Suppressor macrophage treated with lipopolysaccharide for 1 hour (primary cell): ENCODE data around the gene TTC38.
A peak's percentile ranks its signal among the peaks of the same experiment; 100 is the strongest.

Source experiments
- DNase-seq, 3 donors: peaks; one replicate each; pipeline ENCODE4 v3.0.0-alpha.2; 2020 to 2022

TTC38 gene

DNA sequence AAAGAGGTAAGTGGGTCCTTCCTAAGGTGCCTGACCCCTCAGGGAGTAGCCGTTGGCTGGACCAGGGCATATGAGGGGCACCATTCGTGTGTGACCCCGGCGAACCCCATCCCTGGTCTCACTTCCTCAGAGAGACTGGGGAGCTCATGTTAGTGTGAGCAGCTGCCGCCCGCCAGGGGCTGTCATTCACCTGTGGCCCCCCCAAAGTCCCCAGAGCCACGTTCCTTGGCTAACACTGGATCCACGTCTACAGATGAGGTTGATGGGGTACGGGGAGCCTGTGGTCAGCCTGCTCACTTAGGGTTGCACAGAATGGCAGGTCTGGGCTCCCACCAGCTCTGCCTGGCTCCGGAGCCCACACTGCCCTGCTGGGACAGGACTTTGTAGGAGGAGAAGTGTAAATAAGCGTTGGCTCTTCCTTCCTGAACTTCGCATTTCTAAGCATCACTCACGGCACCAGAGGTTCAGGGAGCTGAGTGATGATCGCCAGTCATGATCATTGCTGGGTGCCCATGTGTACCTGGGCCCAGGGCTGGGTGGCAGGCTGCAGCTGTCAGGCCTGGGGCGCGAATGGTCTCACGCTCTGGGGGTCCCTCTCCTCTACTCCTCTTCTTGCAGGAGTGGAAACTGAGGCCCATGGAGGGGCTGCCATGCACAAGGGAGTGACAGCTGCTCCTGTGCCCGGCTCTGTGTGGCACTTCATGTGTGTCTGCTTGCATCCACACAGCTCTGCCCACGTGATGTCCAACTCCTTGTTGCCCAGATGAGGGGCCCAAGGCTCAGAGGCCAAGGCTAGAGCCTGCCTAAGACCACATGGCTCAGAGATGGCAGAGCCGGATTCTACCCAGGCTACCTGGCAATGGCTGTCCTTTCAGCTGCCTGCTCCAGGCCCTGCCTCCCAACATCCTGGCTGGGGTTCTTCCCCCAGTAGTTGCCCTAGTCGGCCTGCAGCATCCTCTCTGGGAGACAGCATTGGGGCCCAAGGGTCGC, 11.1 kb downstream of the TTC38 start:
- no peak for DNase-seq

DNA sequence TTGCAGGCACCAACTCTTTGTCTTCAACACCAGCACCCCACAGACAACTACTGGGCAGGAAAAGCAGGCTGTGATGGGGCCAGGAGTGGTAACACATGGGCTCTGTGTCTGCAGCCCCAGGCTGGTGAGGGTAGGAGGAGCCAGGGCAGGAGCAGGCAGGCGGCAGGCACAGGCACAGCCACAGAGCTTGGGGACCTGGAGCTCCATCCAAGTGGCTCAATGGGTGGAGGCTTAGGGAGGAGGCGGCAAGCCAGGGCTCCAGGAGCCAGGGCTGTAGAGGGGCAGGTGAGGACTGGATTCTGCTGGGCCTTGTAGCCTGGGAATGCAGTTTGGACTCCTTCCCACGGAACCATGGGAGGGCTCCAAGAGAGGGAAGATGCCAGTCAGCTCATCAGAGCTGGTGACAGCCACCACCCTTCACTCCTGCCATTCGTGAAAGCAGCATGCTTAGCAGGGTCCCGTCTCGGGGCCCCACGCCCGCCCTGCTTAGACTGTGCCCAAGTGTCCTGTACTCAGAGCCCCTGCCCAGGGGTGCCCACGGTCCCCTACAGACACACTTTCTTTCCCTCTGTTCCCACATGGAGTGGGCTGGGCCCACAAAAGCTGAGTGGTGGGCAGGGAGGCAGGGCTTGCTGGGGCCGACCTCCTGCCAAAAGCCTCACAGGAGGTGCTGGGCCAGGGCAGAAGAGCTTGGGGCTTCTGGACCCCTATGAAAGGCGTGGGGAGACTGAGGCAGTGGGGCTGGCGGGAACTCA, 12.4 kb downstream of the TTC38 start:
- DNase-seq: no peak

DNA sequence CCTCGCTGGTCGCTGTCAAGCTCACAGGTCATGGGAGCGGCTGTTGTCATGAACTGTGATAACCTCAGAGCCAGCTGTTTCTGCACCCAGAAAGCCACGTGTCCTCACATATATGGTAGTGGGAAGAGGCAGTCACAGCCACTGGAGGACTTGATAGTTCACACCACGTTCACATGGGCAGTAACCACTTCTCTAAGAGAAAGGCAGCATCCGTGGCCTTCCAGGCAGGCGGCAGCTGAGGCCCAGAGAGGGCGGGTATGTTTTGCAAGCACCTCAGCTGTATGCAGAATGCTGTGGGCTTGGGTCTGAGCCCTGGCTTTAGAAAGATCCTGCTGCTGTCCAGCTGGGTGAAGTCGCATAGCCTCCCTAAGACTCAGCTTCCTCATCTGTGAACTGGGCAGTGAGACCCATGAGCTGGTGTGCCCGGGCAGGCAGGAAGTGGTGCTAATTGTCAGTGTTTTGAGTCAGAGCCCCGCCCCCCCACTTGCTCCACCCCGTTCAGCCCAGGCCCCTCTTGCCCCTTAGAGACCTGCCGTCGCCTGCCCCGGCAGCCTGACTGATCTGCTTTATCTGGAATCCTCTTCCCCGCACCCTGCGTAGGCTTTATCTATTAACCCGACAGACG, 13.3 kb downstream of the TTC38 start:
- peak in 1 of 3 donors; percentile 25 for DNase-seq

DNA sequence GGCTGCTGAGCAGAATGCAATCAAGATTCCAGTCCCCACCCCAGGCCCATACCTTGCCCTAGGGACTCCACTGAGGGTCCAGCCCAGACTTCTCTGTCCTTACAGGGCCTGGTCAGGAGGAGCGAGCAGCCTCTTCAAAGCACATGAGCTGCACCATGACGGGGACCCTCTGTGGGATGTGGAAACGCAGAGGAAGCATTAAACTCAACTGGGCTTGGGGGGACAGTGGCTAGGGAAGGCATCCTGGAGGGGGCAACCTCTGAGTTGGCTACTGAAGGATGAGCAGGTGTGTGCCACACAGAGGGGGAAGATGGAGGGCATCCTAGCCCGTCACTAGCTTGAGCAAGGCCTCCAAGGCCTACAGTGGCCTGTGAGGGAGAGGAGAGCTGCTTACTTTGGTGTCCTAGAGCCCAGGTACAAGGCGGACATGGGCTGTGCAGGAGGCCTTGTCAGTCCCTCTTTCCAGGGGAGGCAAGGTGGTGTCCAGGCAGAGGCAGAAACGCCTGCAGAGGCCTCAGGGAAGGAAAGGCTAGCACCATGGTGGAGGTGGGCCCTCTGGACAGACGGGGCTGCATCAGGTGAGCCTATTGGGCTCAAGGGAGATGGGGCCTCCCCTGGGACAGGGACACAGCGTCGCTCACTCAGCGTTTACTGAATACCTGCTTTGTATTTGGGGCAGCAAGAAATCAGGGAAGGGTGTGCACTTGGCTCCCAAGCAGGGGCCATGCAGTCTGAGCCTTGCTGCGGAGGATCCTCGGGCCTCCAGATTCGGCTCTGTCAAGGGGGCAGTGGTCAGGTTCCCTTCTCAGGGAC, 14.3 kb downstream of the TTC38 start:
- no peak for DNase-seq

DNA sequence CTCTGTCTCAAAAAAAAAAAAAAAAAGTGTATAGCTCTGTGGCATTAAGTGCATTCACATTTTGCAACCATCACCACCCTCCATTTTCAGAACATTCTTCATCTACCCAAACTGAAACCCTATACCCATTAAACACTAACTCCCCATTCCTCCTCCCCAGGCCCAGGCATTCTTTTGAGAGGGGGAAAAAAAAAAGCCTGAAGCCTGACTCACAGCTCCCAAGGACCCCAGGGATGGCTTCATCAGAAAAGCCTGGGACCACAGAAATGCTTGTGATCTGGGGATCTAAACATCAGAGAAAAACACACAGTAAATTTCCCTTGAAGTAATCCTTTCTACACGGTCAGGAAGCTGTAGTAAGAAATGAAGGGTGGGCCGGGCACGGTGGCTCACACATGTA, 18.2 kb downstream of the TTC38 start:
- no peak for DNase-seq

DNA sequence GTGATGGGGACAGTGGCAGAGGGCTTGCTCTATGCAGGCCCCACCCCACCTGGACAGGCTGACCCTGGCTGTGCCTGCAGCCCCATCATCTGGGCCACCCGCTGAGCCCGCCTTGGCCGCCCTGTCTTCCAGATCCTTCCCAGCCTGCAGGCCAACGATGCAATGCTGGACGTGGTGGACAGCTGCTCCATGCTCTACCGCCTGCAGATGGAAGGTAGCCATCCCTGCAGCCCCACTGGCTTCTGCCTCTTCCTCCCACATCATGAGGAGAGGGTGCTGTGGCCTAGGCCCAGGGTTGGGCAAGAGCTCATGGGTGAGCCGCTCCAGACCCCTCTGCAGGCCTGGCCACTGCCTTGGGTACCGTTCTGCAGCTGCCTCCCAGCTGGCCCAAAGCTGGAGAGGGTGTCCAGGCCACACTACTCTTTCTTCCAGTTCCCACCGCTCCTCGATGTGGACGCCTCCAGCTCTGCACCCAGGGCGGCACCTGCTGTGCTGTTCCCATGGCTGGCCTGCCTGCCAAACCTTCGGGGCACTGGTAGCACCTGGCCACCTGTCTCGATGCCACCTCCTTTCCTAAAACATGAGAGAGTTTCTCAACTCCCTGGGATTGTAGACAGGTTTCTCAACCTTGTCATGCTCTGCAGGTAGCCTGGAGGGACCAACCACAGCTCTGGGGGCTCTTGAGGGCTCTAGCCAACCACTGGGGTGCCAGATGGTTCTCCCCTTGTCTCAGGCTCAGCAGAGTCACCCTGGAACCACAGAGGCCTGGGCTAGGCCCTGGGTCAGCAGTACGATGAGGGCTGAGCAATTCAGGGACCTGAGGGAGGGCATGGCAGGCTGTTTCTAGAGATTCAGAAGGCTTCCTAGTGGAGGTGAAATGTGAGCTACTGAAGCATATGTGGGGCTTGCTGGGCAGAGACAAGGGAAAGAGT, 19.4 kb downstream of the TTC38 start:
- DNase-seq: no peak

DNA sequence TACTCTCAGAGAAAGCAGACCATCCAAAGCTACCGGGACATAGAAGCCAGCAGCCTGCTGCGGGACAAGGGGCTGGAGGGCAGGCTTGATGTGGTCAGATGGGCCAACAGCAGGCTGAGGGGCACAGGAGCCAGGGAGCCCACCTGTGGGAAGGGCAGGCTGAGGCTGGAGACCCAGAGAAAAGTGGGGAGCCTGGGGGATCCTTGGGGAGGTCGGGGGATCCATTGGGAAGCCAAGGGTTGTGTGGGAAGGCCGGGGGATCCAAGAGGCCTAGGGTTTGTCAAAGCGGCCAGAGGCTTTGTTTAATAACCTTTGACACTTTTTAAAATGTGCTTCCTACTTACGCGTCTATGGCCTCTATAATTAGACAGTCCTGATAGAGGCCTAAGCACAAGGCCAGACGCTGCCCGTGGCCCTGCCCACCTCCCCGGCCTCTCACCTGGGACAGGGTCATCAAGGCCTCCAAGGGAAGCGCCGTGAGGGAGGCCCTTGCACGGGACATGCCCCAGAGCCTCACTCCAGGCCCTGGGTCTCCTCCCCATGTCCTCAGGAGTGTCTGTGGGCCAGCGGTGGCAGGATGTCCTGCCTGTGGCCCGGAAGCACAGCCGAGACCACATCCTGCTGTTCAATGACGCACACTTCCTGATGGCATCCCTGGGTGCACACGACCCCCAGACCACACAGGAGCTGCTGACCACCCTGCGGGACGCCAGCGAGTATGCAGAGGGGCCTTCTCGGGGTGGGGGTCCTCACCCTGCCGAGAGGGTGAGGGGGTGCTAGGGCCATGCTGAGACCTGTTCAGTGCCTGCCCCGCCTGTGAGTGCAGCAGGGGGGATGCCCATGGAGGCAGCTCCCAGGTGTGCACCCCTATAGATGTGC, 20.3 kb downstream of the TTC38 start:
- peak in 1 of 3 donors; percentile 10 for DNase-seq

DNA sequence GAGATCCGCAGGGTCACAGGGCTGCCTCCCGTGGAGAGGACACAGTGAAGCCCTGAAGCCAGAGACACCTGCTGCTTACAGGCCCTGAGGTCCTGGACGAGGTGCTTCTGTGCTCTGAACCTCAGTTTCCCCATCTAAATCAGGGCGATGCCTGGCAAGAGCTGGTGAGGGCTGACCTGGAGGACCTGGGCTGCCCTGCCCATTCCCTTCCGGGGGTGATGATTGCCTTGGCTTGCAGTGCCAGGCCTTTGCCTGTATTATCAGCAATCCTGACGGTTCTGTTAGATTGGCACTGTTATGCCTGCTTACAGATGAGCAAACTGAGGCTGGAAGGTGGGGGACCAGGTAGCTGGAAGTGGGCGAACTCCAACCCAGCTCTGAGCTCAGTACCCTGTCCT, 21.0 kb downstream of the TTC38 start:
- DNase-seq: no peak

DNA sequence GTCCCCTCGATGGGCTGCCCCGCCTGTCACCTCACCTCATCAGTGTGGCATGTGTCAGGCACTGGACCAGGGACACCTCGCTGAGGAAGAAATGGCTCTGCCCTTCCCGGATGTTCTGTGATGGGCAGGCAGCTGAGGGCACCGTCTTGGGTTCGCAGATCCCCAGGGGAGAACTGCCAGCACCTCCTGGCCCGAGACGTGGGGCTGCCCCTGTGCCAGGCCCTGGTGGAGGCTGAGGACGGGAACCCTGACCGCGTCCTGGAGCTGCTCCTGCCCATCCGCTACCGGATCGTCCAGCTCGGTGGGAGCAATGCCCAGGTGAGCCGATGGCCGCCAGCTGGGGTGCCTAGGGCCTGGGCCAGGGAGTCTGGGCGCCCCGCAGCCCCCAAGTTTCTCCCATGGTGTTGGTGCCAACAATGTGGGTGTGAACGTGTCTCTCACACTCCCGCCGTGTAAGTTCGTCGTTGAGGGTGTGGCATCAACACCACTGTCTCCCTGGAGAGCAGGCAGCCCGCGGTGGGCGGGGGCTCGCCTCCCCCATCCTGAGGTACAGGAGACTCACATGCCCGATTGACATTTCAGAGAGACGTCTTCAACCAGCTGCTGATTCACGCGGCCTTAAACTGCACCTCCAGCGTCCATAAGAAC, 21.6 kb downstream of the TTC38 start:
- no peak for DNase-seq

DNA sequence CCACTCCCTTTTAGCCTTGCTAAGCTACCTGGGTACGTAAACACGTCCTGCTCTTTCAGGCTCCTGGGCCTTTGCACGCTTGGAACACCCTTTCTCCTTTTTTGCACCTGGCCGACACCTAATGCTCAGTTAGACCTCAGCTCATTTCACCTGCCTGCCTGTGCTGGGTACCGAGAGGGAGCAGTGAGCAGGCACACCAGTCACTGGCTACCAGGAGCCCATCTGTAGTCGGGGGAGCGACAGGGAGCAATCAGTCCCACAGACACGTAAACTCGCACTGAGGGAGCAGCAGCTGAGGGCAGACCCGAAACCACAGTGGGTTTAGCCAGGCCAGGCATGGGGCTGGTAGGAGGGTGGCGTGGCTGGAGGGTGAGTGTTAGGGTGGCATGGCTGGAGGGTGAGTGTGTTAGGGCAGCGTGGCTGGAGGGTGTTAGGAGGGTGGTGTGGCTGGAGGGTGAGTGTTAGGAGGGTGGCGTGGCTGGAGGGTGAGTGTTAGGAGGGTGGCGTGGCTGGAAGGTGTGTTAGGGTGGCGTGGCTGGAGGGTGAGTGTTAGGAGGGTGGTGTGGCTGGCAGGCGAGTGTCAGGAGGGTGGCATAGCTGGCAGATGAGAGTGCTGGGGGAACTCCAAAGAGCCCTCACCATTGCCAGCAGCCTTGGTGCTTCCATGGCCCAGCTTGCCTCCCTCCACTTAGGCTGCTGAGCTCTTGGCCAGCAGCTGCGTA, 22.5 kb downstream of the TTC38 start:
- no peak for DNase-seq

DNA sequence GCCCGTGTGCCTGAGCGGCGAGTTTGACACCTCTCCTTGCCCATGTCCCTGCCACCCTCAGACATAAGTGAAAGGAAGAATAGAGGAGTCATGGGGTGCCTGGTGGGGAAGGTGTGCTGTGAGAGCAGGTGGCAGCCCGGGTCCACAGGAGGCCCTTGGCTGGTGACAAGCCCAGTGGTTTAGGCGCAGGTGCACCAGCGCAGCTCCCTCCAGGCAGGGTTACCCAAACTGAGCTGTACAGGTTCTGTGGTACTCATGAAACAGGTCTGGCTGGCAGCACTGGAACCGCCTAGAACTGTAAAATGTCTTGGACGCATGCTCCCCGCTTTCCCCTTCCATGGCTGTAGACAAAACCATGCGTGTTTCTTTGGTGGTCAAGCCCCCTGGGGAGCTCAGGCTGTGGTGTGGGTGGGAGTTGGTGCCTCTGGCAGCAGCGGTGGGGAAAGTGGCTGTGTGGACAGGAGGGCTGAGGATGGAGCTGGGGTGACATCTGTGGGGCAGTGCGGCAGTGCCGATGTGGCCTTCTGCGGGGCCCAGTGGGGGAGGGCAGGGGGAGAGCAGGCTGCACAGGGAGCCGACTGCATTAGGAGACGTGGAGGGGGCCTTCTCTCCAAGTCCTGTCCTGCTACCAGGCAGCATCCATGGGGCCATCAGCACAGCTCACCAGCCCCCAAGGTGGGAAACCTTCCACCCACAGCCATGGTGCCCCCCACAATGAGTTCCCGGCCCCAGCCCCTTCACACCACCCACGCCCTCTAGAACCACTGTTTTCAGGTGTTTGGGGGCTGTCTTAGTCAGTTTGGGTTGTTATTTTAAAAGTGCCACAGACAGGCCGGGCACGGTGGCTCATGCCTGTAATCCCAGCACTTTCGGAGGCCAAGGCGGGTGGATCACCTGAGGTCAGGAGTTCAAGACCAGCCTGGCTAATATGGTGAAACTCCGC, 23.3 kb downstream of the TTC38 start:
- no peak for DNase-seq

DNA sequence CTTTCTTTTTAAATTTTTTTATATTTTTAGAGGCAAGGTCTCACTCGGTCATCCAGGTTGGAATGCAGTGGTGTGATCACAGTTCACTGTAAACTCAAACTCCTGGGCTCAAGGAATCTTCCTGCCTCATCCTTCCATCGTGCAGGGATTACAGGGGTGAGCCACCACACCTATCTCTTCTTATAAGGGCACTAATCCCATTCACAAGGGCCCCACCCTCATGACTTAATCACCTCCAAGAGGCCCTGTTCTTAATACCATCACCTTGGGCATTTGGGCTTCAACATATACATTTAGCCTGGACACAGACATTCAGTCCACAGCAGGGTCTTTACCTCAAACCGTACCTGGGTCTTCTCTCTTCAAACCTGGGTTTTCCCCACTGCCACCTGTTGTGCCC, 24.4 kb downstream of the TTC38 start:
- DNase-seq: no peak

DNA sequence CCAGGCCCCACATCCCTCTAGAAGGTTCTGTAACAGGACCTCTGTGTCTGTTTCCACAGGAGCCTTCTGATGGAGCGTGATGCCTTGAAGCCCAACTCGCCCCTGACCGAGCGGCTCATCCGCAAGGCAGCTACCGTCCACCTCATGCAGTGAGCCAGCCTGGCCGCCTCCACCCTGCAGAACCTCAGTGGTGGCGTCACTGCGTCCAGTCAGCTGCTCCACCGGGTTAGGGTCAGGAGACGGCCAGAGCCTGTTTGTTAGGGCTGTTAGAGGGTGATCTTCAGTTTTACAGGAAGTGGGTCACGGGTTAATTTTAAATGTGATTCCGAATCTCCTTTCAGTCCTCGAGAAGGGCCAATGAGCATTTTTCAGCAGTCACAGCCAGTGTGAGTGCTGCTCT, 24.9 kb downstream of the TTC38 start:
- DNase-seq: peak; percentile 53 to 60 (median 56)

DNA sequence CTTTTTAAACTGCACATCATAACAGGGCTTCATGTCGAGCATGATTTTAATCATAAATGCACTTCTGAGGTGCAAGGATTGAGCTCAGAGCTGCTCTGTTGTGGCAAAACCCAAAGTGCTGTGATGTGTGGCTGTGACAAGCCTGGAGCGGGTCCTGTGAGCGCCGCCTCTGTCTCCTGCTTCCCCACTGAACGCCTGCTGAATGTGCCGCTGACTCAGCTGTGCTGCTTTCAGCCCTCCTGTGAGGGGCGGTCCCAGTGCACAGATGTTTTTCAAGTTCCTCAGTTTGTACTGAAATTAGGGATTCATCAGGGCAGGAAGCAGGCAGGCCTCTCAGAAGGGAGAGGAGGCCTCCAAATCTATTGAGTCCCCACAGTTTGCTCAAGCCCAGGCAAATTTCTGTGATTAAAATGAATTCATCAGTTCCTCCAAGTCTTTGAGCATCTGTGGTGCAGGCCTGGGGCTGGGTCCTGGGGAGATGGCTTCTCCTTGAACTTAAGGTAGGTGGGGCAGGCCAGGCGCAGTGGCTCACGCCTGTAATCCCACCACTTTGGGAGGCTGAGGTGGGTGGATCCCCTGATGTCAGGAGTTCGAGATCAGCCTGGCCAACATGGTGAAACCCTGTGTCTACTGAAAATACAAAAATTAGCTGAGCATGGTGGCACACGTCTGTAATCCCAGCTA, 25.9 kb downstream of the TTC38 start:
- peak; percentile 81 to 88 (median 85) for DNase-seq

DNA sequence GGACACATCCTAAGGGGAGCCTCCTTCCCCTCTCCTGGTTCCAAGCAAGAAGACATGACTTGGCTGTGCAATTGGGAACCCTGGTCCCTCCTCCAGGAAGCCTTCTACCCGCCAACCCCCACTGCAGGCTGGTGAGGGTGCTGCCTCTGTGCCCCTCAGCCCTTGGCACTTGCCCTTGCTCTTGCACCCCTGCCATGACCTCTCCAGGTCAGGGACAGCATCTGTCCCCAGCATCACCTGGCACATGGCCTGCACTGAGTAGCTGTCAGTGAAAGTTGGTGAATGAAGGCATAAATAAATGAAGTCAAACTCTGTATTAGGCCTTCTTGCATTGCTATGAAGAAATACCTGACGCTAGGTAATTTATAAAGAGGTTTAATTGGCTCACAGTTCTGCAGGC, 27.0 kb downstream of the TTC38 start:
- DNase-seq: no peak

DNA sequence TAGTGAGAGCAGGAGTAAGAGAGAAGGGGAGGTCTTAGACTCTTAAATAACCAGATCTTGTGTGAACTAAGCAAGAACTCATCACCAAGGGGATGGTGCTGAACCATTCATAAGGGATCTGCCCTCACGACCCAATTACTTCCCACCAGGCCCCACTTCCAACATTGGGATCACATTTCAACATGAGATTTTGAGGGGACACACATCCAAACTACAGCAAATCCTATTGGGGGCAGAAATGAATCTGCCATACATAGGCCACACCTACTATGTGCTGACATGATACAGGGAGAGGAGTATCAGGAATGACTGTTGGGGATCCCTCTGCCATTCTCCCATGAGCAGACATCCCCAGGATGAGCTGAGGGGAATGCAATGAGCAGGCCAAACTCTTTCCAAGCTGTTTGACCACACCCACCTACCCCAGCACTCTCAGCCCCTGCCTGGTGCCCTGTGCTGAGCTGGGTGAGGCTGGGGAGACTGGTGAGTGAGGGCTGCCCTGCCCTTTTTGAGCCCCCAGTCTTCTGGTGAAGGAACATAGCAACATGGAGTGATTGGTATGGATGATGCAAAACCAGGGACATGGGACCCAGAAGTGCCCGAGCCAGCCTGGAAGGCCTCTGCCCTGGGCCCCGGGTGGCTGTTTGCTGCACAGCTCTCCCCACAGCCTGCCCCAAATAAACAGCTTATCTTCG, 27.6 kb downstream of the TTC38 start:
- no peak for DNase-seq
